ENCODE data around the gene LINGO3. TPM values are rescaled to one million over a fixed set of nuclear protein-coding genes. Genes with fewer than 3 reads are reported as not detected.

The LINGO3 gene
- total and polyA plus RNA-seq, 2 donors (not counting 1 experiment from before 2014, with no cell fraction given), result 1.1 to 3.9 TPM

GRCh38 chr19:2274185-2274711 lies 33.7 kb downstream of the LINGO3 start:
- CTCF ChIA-PET, result interaction anchor here (0.6 to 7.5 kb wide), 25 partner anchors 8 to 347 kb away, joined by 3 to 66 read pairs (median 4); partner anchors contain the start of genes AP3D1, JSRP1, PLEKHJ1 and SF3A2
- H3K4me3 ChIP-seq (ENCODE audit: control extremely low read depth in 1 of 5, extremely low read depth in 1 of 5, insufficient read depth in 1 of 5, low read depth in 2 of 5, low read length in 4 of 5), result no peak overlapping the region

More at GRCh38 chr19:2274185-2274711, 33.7 kb downstream of the LINGO3 start:
- Histone ChIP-seq H3K36me3 (replicated peaks in 1 of 2; ENCODE audit: control extremely low read depth in 1 of 2, control insufficient read depth in 1 of 2, extremely low read depth in 1 of 2, insufficient read depth in 2 of 2, low read length in 1 of 2) (peaks cover 0 to 35% of the 10 kb centered on the region in 2 experiments), H3K27me3 (replicated peaks in 1 of 4; ENCODE audit: control extremely low read depth in 1 of 4, control insufficient read depth in 3 of 4, insufficient read depth in 4 of 4, low read length in 3 of 4) (no peaks in the 10 kb centered on the region), H2AFZ (ENCODE audit: insufficient read depth, low read depth, low read length, poor library complexity, severe bottlenecking) (no peak overlapping the region), H3K79me2 (ENCODE audit: control insufficient read depth, insufficient read depth, low read length) (peaks cover 86% of the 10 kb centered on the region), H4K20me1 (ENCODE audit: control insufficient read depth, insufficient read depth, low read length, poor library complexity, severe bottlenecking) (peaks cover 75% of the 10 kb centered on the region), H3K27ac (ENCODE audit: low read length in 2 of 2) (peak overlapping the region; percentile 79 to 84), H3K9me3 (ENCODE audit: control extremely low read depth in 1 of 3, control insufficient read depth in 2 of 3, insufficient read depth in 1 of 3, low read length in 2 of 3) (no peaks in the 10 kb centered on the region), H3K4me2 (replicated peaks; ENCODE audit: low read depth, low read length, poor library complexity, severe bottlenecking) (peak overlapping the region; percentile 99), H3K4me1 (ENCODE audit: control insufficient read depth in 2 of 2, insufficient read depth in 2 of 2, low read length in 2 of 2) (peaks cover 37 to 53% of the 10 kb centered on the region in 2 donors), H3K9ac (ENCODE audit: low read length) (peak overlapping the region; percentile 50)
- H3K4me1 Mint-ChIP-seq, result peaks cover 46% of the 10 kb centered on the region
- peak overlapping the region; percentile 86 for H3K4me3 Mint-ChIP-seq
- ATAC-seq (ENCODE audit: low read depth) (no peak), DNase-seq (no peak)
- no peaks in the 10 kb centered on the region for H3K27me3 Mint-ChIP-seq
- POLR2A ChIA-PET, result interaction anchor here (0.6 to 10.8 kb wide), 17 partner anchors 14 to 330 kb away, joined by 3 to 134 read pairs (median 4); partner anchors contain the start of gene JSRP1
- no peak for TF ChIP-seq EZH2 (IDR thresholded peaks at IDR 0.05; ENCODE audit: borderline replicate concordance, insufficient read depth, low read depth, low read length, poor library complexity, severe bottlenecking)
- TF ChIP-seq, protein P1, sequence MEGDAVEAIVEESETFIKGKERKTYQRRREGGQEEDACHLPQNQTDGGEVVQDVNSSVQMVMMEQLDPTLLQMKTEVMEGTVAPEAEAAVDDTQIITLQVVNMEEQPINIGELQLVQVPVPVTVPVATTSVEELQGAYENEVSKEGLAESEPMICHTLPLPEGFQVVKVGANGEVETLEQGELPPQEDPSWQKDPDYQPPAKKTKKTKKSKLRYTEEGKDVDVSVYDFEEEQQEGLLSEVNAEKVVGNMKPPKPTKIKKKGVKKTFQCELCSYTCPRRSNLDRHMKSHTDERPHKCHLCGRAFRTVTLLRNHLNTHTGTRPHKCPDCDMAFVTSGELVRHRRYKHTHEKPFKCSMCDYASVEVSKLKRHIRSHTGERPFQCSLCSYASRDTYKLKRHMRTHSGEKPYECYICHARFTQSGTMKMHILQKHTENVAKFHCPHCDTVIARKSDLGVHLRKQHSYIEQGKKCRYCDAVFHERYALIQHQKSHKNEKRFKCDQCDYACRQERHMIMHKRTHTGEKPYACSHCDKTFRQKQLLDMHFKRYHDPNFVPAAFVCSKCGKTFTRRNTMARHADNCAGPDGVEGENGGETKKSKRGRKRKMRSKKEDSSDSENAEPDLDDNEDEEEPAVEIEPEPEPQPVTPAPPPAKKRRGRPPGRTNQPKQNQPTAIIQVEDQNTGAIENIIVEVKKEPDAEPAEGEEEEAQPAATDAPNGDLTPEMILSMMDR (IDR thresholded peaks at IDR 0.05), result no peak
- 96% methylated on average over 5 of the region's 9 CpGs for WGBS (ENCODE audit: insufficient coverage)
- H3K27ac Mint-ChIP-seq, result peak overlapping the region; percentile 93
- intact Hi-C loops (cut with micrococcal nuclease), result loop anchor here (2.0 to 10.0 kb wide), 2 partner anchors 15 to 201 kb away; partner anchors contain the start of gene GADD45B
- no peaks in the 10 kb centered on the region for H3K9me3 Mint-ChIP-seq (ENCODE audit: insufficient read depth)
